ENCODE measurements around the gene ESYT3.

DNA sequence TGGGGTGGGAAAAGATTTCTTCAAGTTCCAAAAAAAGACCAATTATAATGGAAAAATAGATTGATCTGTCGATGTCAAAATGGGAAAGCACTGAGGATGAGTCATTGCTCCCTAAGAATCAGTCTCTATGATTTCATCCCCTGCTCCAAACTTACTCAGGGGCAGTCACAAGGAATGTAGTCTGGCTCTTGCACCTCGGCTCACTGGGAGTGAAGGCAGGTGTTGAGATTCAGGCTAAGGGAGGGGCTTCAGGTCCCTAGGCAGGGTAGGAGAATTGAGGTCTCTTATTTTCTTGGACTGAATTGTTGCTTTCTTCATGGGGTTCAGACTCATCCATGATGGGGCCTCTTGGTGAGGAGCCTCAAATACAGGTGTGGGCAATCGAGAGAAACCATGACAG is 14.2 kb downstream of the ESYT3 start:
- TF ChIP-seq, protein P1, sequence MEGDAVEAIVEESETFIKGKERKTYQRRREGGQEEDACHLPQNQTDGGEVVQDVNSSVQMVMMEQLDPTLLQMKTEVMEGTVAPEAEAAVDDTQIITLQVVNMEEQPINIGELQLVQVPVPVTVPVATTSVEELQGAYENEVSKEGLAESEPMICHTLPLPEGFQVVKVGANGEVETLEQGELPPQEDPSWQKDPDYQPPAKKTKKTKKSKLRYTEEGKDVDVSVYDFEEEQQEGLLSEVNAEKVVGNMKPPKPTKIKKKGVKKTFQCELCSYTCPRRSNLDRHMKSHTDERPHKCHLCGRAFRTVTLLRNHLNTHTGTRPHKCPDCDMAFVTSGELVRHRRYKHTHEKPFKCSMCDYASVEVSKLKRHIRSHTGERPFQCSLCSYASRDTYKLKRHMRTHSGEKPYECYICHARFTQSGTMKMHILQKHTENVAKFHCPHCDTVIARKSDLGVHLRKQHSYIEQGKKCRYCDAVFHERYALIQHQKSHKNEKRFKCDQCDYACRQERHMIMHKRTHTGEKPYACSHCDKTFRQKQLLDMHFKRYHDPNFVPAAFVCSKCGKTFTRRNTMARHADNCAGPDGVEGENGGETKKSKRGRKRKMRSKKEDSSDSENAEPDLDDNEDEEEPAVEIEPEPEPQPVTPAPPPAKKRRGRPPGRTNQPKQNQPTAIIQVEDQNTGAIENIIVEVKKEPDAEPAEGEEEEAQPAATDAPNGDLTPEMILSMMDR (conservative IDR thresholded peaks at IDR 0.05; ENCODE audit: low read depth in 2 of 2): no peak
- TF ChIP-seq EZH2 (IDR thresholded peaks at IDR 0.05; ENCODE audit: low read depth, unreplicated experiment): no peak
- no peak for TF ChIP-seq JUNB (IDR thresholded peaks at IDR 0.05; ENCODE audit: unreplicated experiment)
- no peak for TF ChIP-seq EZH2phosphoT487 (IDR thresholded peaks at IDR 0.05; ENCODE audit: unreplicated experiment)
- TF ChIP-seq POLR2AphosphoS5 (IDR thresholded peaks at IDR 0.05; ENCODE audit: low read depth): no peak
- no peak for TF ChIP-seq CREB1 (CRISPR knock-in tag; IDR thresholded peaks at IDR 0.05; ENCODE audit: low read depth)
- TF ChIP-seq, protein P2, sequence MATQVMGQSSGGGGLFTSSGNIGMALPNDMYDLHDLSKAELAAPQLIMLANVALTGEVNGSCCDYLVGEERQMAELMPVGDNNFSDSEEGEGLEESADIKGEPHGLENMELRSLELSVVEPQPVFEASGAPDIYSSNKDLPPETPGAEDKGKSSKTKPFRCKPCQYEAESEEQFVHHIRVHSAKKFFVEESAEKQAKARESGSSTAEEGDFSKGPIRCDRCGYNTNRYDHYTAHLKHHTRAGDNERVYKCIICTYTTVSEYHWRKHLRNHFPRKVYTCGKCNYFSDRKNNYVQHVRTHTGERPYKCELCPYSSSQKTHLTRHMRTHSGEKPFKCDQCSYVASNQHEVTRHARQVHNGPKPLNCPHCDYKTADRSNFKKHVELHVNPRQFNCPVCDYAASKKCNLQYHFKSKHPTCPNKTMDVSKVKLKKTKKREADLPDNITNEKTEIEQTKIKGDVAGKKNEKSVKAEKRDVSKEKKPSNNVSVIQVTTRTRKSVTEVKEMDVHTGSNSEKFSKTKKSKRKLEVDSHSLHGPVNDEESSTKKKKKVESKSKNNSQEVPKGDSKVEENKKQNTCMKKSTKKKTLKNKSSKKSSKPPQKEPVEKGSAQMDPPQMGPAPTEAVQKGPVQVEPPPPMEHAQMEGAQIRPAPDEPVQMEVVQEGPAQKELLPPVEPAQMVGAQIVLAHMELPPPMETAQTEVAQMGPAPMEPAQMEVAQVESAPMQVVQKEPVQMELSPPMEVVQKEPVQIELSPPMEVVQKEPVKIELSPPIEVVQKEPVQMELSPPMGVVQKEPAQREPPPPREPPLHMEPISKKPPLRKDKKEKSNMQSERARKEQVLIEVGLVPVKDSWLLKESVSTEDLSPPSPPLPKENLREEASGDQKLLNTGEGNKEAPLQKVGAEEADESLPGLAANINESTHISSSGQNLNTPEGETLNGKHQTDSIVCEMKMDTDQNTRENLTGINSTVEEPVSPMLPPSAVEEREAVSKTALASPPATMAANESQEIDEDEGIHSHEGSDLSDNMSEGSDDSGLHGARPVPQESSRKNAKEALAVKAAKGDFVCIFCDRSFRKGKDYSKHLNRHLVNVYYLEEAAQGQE (IDR thresholded peaks at IDR 0.05; ENCODE audit: unreplicated experiment): no peak
- TF ChIP-seq, protein P3, sequence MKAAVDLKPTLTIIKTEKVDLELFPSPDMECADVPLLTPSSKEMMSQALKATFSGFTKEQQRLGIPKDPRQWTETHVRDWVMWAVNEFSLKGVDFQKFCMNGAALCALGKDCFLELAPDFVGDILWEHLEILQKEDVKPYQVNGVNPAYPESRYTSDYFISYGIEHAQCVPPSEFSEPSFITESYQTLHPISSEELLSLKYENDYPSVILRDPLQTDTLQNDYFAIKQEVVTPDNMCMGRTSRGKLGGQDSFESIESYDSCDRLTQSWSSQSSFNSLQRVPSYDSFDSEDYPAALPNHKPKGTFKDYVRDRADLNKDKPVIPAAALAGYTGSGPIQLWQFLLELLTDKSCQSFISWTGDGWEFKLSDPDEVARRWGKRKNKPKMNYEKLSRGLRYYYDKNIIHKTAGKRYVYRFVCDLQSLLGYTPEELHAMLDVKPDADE (IDR thresholded peaks at IDR 0.05): no peak
- TF ChIP-seq STAT1 (IDR thresholded peaks at IDR 0.05; ENCODE audit: unreplicated experiment): no peak
- TF ChIP-seq NANOG (IDR thresholded peaks at IDR 0.05; ENCODE audit: borderline replicate concordance): no peak
- TF ChIP-seq ZNF331 (CRISPR knock-in tag; IDR thresholded peaks at IDR 0.05; ENCODE audit: low read depth): no peak
